ENCODE measurements around the gene DRD2. TPM values are rescaled to one million over a fixed set of nuclear protein-coding genes. Genes with fewer than 3 reads are reported as not detected.
A peak's percentile ranks its signal among the peaks of the same experiment; 100 is the strongest.
"Not testable (repeated sequence)": the region's sequence is repeated elsewhere in the genome, so short reads cannot be mapped to it uniquely, and the experiment has no call there.

The DRD2 gene
- total RNA-seq (2016; rRNA removed; fragmentation: Illumina TruSeq; extraction: Trizol) = not detected in 2 replicates
- not detected in 2 replicates for total RNA-seq (2016; cell fraction: cytosol; rRNA removed; fragmentation: Illumina TruSeq; extraction: Trizol; ENCODE audit: low read depth)
- not detected in 2 replicates for total RNA-seq (2016; cell fraction: insoluble cytoplasmic fraction; rRNA removed; fragmentation: Illumina TruSeq; extraction: Trizol)
- total RNA-seq (2016; cell fraction: membrane; rRNA removed; fragmentation: Illumina TruSeq; extraction: Trizol) = not detected in 2 replicates
- total RNA-seq (2016; cell fraction: nucleus; rRNA removed; fragmentation: Illumina TruSeq; extraction: Trizol) = not detected in 2 replicates
- 0.16 TPM in 1 of 2 replicates, not detected in the other for polyA plus RNA-seq (2011; rRNA removed)
- polyA plus RNA-seq (2011; cell fraction: cytosol; rRNA removed) = not detected in 2 replicates
- polyA plus RNA-seq (2011; cell fraction: nucleus; rRNA removed) = 0.45 and 0.50 TPM in 2 replicates
- polyA plus RNA-seq (2012) = not detected in 2 replicates
- polyA plus RNA-seq (2016; cell fraction: cytosol; fragmentation: Illumina TruSeq; extraction: Trizol; ENCODE audit: low read depth) = not detected in 2 replicates
- not detected in 2 replicates for polyA plus RNA-seq (2016; cell fraction: insoluble cytoplasmic fraction; fragmentation: Illumina TruSeq; extraction: Trizol; ENCODE audit: low read depth)
- not detected in 2 replicates for polyA plus RNA-seq (2016; cell fraction: membrane; fragmentation: Illumina TruSeq; extraction: Trizol; ENCODE audit: low read depth)
- not detected in 2 replicates for polyA plus RNA-seq (2016; cell fraction: nucleus; fragmentation: Illumina TruSeq; extraction: Trizol; ENCODE audit: insufficient read depth, low read depth)
- polyA minus RNA-seq (2011; rRNA and poly(A)+ RNA removed; ENCODE audit: low replicate concordance) = not detected in 2 replicates
- not detected in 2 replicates for polyA minus RNA-seq (2011; cell fraction: cytosol; rRNA and poly(A)+ RNA removed)
- not detected in 2 replicates for polyA minus RNA-seq (2011; cell fraction: nucleus; rRNA and poly(A)+ RNA removed)
- percentile 7 among the genes with signal in this experiment for Bru-seq, nascent RNA
- BruChase-seq, experiment 1, labeled RNA remaining after a 6-hour chase = percentile 2 among the genes with signal in this experiment
- percentile 10 among the genes with signal in this experiment for BruChase-seq, experiment 2, labeled RNA remaining after a 2-hour chase
- long read RNA-seq, experiment 1 = 0 reads
- long read RNA-seq, experiment 2 = 0 reads

GRCh38 chr11:113475160-113475761, at the start of gene DRD2:
TSS of gene DRD2 (minus strand) at chr11:113475398. CDS start at chr11:113424651, 50,747 bp downstream.
- intact Hi-C loops (cut with micrococcal nuclease; ENCODE audit: unreplicated experiment) (no loop called here), in situ Hi-C loops (cut with HindIII; ENCODE audit: extremely low pct_ligation_motif_present, low pct_unique_long_range_greater_than_20kb) (no loop called here)
- no peak for DNase-seq (ENCODE audit: low spot score)
- Histone ChIP-seq H3K36me3 (replicated peaks in 1 of 2; ENCODE audit: control insufficient read depth in 1 of 2, insufficient read depth in 2 of 2, low read length in 2 of 2) (no peaks in the 10 kb centered on the region), H3K9ac (ENCODE audit: insufficient read depth, low read depth, low read length) (no peak within 1 kb of the TSS), H2AFZ (ENCODE audit: low read length) (no peak within 1 kb of the TSS), H3K27me3 (ENCODE audit: control insufficient read depth in 1 of 2, insufficient read depth in 2 of 2, low read length in 2 of 2) (peaks cover 2 to 32% of the 10 kb centered on the region in 2 experiments), H3K27ac (ENCODE audit: extremely low read length, insufficient read depth, low read length) (no peak within 1 kb of the TSS), H3K4me1 (ENCODE audit: insufficient read depth, low read length) (no peaks in the 10 kb centered on the region), H4K20me1 (ENCODE audit: insufficient read depth, low read length) (no peaks in the 10 kb centered on the region), H3K4me2 (ENCODE audit: low read depth, low read length) (no peak within 1 kb of the TSS), H3K4me3 (replicated peaks in 1 of 3; ENCODE audit: insufficient read depth in 1 of 3, low read depth in 2 of 3, low read length in 3 of 3) (no peak within 1 kb of the TSS), H3K9me3 (ENCODE audit: low read length) (no peaks in the 10 kb centered on the region), H3K79me2 (ENCODE audit: insufficient read depth, low read length) (no peaks in the 10 kb centered on the region)
- no peak for FAIRE-seq
- 43% methylated on average over 14 of the region's 65 CpGs for WGBS (ENCODE audit: low lambda C conversion rate)
- no peak for TF ChIP-seq EHMT2 (IDR thresholded peaks at IDR 0.05; ENCODE audit: borderline replicate concordance, low read depth, low read length)
- no peak for TF ChIP-seq ZNF446 (CRISPR knock-in tag; IDR thresholded peaks at IDR 0.05)
- TF ChIP-seq REST (IDR thresholded peaks at IDR 0.05; ENCODE audit: borderline replicate concordance in 1 of 2, low read depth in 1 of 2, low read length in 2 of 2) = peak in 1 of 2 experiments; percentile 17; a peak in 2 of 4 replicates
- no peak for TF ChIP-seq ZIK1 (CRISPR knock-in tag; IDR thresholded peaks at IDR 0.05; ENCODE audit: borderline replicate concordance, low read depth)
- TF ChIP-seq TERF1 (CRISPR knock-in tag; IDR thresholded peaks at IDR 0.05) = no peak
- no peak for TF ChIP-seq NFE2L1 (CRISPR knock-in tag; IDR thresholded peaks at IDR 0.05; ENCODE audit: borderline replicate concordance)
- TF ChIP-seq ZFP90 (CRISPR knock-in tag; IDR thresholded peaks at IDR 0.05; ENCODE audit: borderline replicate concordance) = no peak
- ChIA-PET POLR2A (no interaction called here), CTCF (ENCODE audit: low intra/inter-chr PET ratio, low total read pairs) (no interaction called here)
- BruUV-seq (replicated peaks) = no TSS peak
- peak; percentile 21; the same call in 1 of the 3 replicates for ATAC-seq

GRCh38 chr11:113523906-113524305, 48.7 kb upstream of the DRD2 start:
- H3K9me3 ChIP-seq (ENCODE audit: low read length); CTCF ChIA-PET (ENCODE audit: low intra/inter-chr PET ratio, low total read pairs); H3K4me3 ChIP-seq (replicated peaks in 1 of 3; ENCODE audit: insufficient read depth in 1 of 3, low read depth in 2 of 3, low read length in 3 of 3); H3K4me2 ChIP-seq (ENCODE audit: low read depth, low read length); in situ Hi-C loops (cut with HindIII; ENCODE audit: extremely low pct_ligation_motif_present, low pct_unique_long_range_greater_than_20kb); intact Hi-C loops (cut with micrococcal nuclease; ENCODE audit: unreplicated experiment); FAIRE-seq; H3K36me3 ChIP-seq (replicated peaks in 1 of 2; ENCODE audit: control insufficient read depth in 1 of 2, insufficient read depth in 2 of 2, low read length in 2 of 2); H4K20me1 ChIP-seq (ENCODE audit: insufficient read depth, low read length); ATAC-seq; H3K9ac ChIP-seq (ENCODE audit: insufficient read depth, low read depth, low read length); H3K4me1 ChIP-seq (ENCODE audit: insufficient read depth, low read length); H3K27ac ChIP-seq (ENCODE audit: extremely low read length, insufficient read depth, low read length); H3K79me2 ChIP-seq (ENCODE audit: insufficient read depth, low read length); DNase-seq (ENCODE audit: low spot score); BruUV-seq (replicated peaks); H2AFZ ChIP-seq (ENCODE audit: low read length); H3K27me3 ChIP-seq (ENCODE audit: control insufficient read depth in 1 of 2, insufficient read depth in 2 of 2, low read length in 2 of 2): not testable (repeated sequence)
- POLR2A ChIA-PET = interaction anchor here (0.7 kb wide), 1 partner anchor 755 kb away, joined by 4 read pairs; no protein-coding TSS in a partner anchor
- WGBS (ENCODE audit: low lambda C conversion rate) = 88% methylated on average over 17 of the region's 24 CpGs
